Ramos (cell line): ENCODE measurements around the gene ABI3BP.

Experiments used
- in situ Hi-C: fragments of 300-500 bp; cut with MboI; formaldehyde crosslinking; loops from one replicate; pipeline ENCODE4 v1.14.3; 2022; ENCODE audit warnings: low sequenced_read_pairs; ENCODE audit not compliant: unreplicated experiment

Gene ABI3BP

DNA sequence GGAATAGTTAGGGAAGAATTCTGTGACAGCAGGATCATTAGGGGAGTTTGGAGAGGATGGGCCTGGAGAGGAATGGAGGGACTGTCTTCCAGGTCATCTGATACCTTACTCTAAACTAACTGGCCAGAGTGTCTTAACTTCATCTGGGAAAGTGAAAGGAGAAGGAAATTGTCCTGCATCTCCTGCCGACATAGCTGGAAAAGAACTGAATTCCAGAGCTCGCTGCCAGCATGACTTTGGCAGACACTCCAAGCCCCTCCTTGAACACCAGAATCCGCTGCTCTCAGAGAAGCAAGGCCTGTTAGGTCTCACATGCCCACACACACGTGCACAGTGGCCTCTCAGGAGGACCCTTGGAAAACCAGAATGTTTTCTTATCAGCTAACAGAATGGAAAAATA, 10.5 kb downstream of the ABI3BP start:
- in situ Hi-C loops, result no loop called here

DNA sequence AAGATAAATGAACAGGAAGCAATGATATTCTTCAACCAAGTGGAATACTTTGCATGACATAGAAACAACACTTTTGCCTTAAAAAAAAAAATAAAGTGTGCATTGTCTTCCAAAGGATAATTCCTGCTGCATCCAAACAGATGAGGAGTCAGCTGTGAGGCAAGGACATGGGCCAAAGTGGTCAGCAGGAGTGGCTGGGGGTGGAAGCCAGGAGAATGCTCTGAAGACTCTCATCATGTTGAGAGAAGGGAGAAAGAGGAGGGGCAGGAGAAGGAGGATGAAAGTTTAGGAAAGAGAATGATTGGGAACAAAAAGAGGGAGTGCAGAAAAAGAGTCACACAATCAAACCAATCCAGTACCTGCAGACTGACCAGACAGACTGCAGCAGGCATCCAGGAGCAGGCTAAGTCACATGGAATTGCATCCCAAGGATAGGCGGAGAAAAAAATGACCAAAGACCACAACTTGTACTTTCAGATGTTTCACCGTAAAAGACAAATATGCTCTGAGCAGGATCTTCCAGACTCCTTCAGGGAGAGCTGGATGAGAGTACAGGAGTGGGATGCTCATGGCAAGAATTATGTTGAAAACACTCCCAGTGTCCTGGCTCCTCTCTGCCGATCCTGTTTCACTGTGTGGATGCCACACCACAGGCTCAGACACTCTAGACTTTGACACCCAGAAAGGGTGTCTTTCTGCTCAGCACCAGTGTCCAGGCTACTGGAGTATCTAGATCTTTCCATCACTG, 11.9 kb downstream of the ABI3BP start:
- in situ Hi-C loops, result no loop called here

DNA sequence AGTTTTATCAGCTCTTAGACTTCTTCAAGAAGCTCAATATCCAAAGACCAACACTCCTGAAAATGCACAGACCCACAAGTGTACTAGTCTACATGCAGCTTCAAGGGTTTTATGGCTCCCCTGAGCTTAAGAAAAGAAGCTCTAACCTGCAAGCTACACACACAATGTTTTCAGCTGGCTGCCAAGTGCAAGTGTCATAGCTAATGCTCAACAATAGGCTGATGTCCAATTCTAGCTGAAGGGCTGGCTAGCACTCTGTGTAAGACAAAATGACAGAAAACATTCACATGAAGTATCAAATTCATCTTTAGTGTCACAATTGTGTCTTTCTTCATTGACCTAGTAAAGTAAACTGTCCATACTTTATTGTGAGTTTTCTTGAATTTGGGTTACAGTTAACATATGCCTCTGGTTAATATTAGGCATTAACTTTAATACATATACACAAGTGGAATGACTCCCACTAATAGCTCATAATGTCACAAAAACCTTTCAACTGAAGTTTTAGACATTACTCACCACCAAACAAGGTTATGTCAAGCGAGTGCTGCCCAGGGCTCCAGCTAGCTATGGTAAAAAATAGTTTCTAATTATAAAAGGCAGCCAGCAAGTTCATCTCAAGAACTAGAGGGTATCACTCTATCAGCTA, 15.1 kb downstream of the ABI3BP start:
- in situ Hi-C loops, result no loop called here

DNA sequence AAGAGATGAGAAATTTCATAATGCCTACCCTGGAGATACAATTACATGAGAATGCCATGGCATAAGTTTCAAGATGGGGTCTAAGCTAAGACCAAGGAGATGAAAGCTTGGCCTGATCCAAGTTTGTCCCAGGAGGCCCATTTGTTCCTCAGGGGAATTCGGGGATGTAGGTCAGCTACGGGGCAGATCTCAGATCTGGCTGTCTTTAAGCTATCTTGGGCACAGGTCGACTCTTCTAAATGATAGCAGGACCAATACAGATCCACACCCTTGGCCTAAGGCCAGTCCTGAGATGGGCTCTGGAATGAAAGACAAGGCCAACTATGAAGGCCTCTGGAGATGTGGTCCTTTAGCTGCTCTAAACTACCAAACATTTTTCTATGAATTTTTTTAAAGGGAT, 16.6 kb downstream of the ABI3BP start:
- in situ Hi-C loops, result no loop called here

DNA sequence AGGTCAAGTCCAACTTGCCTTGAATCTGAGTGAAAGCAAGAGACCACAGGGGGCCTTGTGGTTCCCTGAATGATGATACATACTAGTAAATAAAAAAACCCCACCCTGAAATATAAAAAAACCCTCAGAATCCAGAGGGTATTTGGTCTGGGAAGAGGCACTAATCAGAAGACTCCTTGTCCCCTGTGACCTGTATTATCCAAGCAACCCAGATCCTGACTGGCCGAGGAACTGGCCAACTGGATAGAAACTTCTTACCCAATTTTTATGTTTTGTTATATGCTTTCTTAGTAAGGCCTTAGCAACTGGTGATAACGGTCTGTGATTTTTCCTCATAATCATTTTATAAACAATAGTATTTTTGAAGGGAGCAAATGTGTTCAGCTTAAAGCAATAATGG, 17.5 kb downstream of the ABI3BP start:
- in situ Hi-C loops, result no loop called here

DNA sequence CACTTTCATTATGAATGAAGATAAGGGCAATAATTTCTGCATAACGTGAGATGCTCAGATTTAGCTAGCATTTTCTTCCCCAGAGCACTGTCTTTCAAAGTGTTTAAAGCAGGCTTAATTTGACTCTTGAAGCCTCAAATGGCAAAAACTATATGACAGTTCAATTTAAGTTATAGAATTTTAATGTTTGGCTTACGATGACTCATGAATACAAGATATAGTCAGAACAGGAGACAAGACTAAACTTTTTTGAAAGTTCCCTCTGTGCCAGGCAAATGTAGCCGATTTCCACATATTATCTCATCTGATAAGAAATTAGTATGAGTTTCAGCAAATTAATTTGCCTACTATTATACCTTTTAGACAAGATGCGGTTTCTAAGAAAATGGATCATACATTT, 19.6 kb downstream of the ABI3BP start:
- in situ Hi-C loops, result no loop called here

DNA sequence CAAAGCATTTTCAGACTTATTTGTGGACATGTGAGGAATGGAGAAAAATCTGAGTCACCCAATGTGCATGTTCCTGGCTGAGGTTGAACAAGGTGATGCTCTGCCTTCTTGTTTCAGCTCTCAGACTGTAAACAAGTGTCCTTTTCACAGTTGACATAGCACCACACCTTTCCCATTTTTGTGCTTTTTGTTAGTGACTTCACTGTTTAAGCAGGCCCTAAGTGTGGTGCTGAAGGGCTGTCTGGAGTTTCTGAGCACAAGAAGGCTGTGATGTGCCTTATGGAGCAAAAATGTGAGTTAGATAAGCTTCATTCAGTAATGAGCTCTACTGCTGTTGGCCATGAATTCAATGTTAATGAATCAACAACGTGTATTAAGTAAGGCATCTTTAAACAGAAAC, 20.4 kb downstream of the ABI3BP start:
- in situ Hi-C loops, result no loop called here

DNA sequence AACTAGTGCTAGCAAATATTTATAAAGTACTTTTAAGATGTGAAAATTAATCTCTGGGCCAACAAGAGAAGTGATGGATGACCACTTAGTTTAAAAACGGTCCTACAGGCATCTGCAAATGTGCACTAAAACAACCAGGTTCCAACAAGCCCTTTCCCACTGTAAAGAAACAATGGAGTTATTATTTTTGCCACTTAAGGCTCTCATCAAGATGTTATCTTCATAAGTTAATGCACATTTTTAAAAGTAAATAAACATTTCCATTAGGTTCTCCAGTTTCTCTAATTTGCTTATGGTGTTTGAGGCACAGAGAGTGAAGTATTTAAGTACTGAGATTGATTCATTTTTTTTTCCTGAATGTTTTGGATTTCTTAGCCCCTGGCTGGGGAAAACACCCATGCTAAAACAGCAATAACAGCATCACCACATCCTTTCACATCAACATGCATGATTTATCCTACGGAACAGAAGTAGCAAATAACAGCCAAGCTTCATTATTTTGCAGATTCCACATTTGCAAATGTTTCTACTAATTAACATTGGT, 20.8 kb downstream of the ABI3BP start:
- in situ Hi-C loops, result no loop called here

DNA sequence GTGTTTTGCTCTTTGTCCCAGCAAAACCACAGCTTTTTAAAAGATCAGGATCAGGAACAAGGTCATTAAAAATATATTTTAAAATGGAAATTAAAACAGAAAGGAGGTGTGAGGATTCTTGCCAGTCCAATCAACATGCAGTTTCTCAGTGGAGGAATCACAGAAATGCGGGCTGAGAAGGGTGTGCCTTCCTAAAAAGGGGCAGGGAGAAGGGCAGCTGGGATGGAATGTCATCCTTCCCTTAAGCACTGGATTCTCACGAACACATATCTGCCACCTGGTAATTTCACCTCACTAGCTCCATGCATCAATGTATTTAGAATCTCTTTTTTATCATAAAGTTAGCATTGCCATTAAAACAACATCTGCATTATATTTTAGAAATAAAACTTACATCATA, 21.4 kb downstream of the ABI3BP start:
- in situ Hi-C loops, result no loop called here

DNA sequence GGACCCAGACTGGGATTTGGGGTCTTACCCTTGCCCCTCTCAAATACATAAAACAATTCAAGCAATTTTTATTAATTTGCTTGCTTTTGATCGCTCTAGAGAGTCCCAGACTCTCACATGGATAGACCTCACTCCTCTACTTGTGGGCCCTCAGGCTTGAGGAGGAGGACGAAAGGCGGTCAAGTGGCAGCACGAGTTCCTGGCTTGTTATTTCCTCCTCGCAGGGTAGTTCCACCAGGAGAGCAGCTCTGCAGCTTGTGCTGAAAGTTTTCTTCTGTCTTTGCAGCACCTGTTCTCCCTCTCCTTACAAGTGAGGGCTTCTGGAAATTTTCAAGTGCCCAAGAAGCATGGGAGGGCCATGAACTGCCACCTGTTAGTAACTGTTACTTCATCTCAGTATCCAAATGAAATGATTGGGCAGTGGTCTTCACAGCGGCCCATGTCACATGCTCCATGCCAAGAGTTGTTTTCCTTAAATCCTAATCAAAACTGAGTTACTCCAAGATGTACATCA, 22.7 kb downstream of the ABI3BP start:
- in situ Hi-C loops, result no loop called here

DNA sequence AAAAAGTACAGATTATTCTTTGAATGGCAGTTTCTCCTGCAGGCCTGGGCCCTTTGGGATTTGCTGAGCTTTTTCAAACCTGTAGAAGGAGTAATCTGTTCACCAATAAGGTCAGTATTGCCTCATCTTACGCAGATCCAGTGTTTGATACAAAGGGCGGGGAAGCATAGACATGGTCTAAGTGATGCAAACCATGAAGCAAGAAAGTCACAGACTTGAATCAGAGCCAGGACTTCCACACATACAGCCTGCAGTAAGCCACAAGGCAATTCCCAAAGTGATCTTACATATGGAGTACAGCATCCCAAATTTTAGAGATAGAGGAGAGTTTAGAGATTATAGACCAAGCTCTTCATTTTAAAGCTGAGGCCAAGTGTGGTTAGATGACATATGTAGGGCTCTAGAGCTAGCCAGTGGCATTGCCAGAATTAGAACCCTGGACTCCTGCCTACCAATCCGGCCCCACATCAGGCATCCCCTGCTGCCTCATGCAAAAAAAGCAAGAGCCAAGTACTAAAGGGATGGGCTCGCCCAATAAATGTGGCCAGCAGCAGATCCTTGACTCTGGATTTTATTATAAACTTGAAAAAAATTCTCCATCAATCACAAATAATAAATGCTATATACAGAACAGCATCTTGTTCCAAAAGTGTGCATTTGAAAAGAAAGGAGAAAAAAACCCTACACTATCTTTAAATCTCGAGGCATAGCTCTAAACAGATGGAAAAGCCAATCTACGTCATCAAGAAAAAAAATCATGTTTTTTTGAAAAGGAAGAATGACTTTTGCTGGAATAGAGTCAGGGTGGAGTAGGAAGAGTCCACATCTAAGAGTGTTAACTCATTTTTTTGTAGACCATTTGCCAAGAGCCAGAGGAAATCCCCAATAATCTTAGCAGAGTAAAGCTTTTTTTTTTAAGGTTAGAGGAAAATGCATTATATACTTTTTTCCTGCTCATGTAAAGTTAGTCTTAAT, 24.0 kb downstream of the ABI3BP start:
- in situ Hi-C loops, result no loop called here

DNA sequence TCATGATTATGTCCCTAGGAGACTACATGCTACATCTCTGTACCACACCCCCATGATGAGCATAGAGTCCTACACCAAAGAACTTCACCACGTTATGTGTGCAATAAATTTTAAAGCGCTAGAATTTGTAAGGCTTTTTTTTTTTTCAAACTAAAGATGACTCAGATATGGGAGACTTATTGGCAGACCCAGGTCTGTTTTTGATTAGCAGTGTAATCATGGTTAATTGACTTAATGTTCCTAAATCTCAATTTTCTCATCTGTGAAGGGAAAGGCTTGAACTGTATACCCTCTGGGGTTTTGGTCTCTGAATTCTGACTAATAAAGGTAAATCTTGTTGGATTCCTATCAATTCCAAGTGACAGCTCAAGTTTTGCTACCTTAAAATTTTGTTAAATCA, 26.4 kb downstream of the ABI3BP start:
- in situ Hi-C loops, result no loop called here

DNA sequence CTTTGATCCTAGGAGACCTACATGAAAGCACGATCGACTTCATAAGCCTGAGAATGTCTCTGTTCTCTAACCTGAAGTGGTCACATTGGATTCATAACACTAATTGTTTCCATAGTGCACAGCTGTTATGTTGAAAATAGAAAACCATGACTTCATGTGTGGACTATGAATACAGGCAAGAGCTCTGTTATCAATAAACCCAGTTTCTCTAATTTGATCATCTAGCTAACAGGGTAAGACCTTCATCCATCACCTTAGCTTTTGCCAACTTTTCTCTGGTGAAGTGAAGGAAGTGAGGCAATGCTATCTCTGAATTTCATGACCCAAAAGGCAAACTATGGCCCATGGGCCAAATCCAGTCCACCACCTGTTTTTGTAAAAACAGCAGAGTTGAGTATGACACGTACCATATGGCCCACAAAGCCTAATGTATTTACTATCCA, 27.2 kb downstream of the ABI3BP start:
- in situ Hi-C loops, result no loop called here

DNA sequence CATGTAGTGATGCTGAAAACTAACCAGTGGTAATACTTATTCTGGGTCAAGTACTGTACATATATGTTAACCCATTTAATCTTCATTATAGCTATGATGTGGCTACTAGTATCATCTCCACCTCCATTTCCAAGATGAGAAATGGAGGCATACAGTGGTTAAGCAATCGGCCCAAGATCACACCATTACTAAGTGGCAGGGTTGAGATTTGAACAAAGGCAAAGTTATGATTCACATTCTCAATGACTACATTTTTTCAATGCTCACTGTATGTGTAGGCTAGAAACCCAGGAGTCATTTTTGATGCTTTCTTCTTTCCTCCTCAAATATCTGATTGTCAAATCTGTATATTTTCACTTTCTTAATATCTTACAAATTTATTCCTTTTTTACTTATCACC, 30.2 kb downstream of the ABI3BP start:
- in situ Hi-C loops, result no loop called here

DNA sequence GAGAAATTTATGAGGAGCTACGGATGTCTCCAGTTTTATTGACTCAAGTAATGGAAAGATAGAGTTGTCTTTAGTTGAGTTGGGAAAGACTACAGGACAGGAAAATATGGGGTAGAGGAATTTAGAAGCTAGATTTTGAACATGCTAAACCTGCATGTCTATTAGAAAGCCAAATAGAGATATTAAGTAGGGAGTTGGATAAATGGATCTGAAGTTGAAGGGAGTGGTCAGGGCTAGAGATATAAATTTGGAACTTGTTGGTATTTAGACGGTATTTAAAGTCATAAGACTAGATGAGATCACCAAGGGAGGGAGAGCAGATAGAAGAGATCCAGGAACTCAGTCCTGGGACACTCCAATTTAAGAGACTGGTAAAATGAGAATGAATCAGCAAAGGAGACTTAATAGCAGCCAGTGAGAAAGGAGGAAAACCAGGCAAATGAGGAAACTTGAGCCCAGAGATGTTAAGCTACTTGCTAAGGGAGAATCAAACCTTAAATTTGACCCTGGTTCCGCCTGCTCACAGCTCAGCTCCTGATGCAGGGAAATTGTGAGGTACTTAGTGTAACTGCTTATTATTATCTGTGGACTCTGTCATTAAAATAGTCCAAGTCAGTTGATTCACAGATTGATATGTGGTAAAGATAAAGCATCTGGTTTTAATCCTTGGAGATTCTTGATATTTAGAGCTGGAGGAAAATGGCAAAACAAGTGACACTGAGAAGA, 35.8 kb downstream of the ABI3BP start:
- in situ Hi-C loops, result no loop called here

DNA sequence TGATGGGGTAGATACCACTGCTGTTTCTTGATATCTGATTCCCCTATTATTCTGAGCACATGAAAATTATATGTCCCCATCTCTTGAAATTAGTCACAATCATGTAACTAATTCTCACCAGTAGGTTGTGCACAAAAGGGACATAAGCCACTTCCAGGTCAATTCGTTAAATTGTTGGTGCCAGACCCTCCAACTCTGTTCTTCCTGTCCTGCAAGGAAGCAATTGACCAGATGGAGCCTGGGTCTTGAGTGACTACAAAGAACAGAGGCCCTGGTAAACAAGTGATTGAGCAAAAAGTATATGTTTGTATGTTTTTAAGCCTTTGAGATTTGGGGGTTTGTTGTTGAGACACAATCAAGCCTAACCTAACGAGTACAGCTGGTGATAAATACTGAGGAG, 36.9 kb downstream of the ABI3BP start:
- in situ Hi-C loops, result no loop called here

DNA sequence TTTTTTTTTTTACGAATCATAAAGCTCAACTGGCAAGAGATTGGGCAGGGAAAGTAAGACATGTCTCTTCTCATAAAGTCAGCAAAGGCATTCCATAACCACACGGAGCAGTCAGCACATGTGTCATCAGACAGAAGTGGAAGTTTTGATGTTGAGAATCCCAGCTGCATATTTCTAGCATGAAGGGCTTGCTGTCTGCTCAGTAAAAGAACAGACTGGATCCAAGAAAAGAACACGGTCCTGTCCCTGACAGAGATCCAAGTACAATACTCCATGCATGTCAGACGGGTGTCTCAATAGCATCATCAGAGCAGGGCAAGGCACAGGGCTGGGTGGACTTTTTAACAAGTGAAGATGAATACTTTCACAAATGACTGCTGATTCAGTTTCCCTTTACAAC, 38.2 kb downstream of the ABI3BP start:
- in situ Hi-C loops, result no loop called here

DNA sequence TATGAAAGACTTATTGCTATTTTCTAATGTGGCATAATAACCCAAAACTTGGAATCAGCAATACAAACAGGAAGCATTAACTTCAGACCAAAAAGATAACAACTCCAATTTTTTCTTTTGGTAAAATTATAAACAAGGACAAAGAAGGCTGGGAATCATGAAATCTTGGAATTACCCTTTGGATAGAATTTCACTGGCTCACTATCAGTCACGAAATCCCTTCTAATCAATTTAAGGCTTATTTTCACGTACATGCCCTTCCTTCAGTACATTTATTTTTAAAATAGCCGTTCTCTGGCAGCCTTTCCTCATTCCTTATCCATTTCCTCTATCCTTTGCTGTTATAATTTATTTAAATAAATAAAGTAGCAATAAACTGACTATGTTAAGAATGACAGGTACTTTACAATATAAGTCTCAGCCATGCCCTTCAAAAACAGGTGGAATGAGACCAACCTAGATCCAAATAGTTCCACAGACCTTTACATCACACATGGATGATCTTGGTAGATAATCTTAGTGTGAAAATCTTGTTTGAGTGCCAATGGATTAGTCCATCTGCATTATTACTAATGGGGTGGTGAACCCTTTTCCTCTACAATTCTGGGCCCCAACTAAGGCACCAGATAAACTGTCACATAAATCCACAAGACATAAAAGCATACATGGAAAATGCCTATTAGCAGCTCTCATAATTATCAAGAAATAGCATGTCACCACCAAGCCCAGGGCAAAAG, 38.9 kb downstream of the ABI3BP start:
- in situ Hi-C loops, result no loop called here

DNA sequence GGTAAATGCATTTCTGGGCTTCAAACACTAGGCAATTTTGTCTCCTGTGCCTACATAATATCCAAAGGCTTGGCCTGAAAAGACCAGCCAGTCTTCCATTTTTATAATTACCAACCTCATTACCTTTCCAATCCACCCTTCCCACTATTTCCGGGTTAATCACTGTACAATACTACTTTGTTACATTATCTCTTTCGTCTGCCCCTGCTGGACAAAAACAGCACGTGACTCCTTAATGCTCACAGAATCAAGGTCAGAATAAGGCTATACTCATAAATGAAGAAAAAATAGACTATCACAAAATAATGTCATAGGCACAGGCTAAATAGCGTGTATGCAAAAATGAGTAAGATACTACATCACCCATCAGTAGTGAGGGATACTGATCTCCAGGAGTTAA, 40.1 kb downstream of the ABI3BP start:
- in situ Hi-C loops, result no loop called here
